GM12865 (cell line): Measurements from ENCODE around the gene ATG2A.

ENCODE experiments used
- DNase-seq: peaks from one replicate; pipeline ENCODE4 v3.0.0; 2010; ENCODE audit warnings: low read depth
- H3K4me3 ChIP-seq: 2 replicates; pipeline ENCODE4 v1.5.1; 2011; ENCODE audit warnings: mild to moderate bottlenecking, low read depth, low read length, control low read depth
- CTCF ChIP-seq: IDR thresholded peaks from 2 replicates; pipeline ENCODE4 v1.5.1; 2011; ENCODE audit warnings: low read length, control low read depth, low read depth, inconsistent platforms; ENCODE audit not compliant: insufficient read depth; ENCODE audit errors: missing control alignments

ATG2A gene

GRCh38 chr11:64919627-64920026 is 2.6 kb upstream of the ATG2A start:
- no peak for TF ChIP-seq CTCF
- H3K4me3 ChIP-seq: no peak overlapping the region
- DNase-seq: no peak

- peak; percentile 17 for TF ChIP-seq CTCF
- peak; percentile 46 for DNase-seq
- peak overlapping the region; percentile 59 for H3K4me3 ChIP-seq
These were observed 1.0 kb upstream of the ATG2A start for GRCh38 chr11:64918017-64918416.

- TF ChIP-seq CTCF: no peak
- peak overlapping the region; percentile 59 for H3K4me3 ChIP-seq
- DNase-seq: no peak
These were observed 620 bp upstream of the ATG2A start for GRCh38 chr11:64917663-64917995.

GRCh38 chr11:64916040-64916774 is 802 bp downstream of the ATG2A start:
- TF ChIP-seq CTCF: no peak
- peak; percentile 73 for DNase-seq

GRCh38 chr11:64915376-64915887 is 1.6 kb downstream of the ATG2A start:
- peak overlapping the region; percentile 64 for H3K4me3 ChIP-seq
- TF ChIP-seq CTCF: no peak
- DNase-seq: no peak

More at GRCh38 chr11:64916040-64916774, 802 bp downstream of the ATG2A start:
- H3K4me3 ChIP-seq: peak overlapping the region; percentile 64

- DNase-seq: no peak
- no peak overlapping the region for H3K4me3 ChIP-seq
- no peak for TF ChIP-seq CTCF
These were observed 2.9 kb downstream of the ATG2A start for GRCh38 chr11:64914123-64914522.
